GM18508 (cell line): ENCODE measurements around the gene SAXO2.
"Not testable (repeated sequence)": the region's sequence is repeated elsewhere in the genome, so short reads cannot be mapped to it uniquely, and the experiment has no call there.

Source experiments
- ATAC-seq: cut with Tn5 transposase; IDR thresholded peaks from one replicate; pipeline ENCODE4 v1.9.1; 2021; ENCODE audit warnings: moderate number of reproducible peaks; ENCODE audit not compliant: insufficient read depth, unreplicated experiment

Gene SAXO2

GRCh38 chr15:82331576-82332304 is 69.1 kb downstream of the SAXO2 start:
- not testable (repeated sequence) for ATAC-seq

- ATAC-seq = not testable (repeated sequence)
Observed at GRCh38 chr15:82332711-82333602, 70.3 kb downstream of the SAXO2 start.

- not testable (repeated sequence) for ATAC-seq
Observed at GRCh38 chr15:82333603-82334553, 71.3 kb downstream of the SAXO2 start.
